ENCODE data around the gene JMJD1C.

- no peak for TF ChIP-seq POLR2A (IDR thresholded peaks at IDR 0.05; ENCODE audit: low read depth, low read length)
- TF ChIP-seq POLR2AphosphoS5 (IDR thresholded peaks at IDR 0.05; ENCODE audit: low read depth, low read length): no peak
Observed at GRCh38 chr10:63204667-63205391, 260.9 kb downstream of the JMJD1C start.
